ENCODE measurements around the gene CLEC4D.
"Not testable (repeated sequence)": the region's sequence is repeated elsewhere in the genome, so short reads cannot be mapped to it uniquely, and the experiment has no call there.

CLEC4D gene

GRCh38 chr12:8513256-8513655, at the start of gene CLEC4D:
TSS of gene CLEC4D (plus strand) at chr12:8513503. CDS start at chr12:8513733, 230 bp downstream.
- no peak for DNase-seq

- DNase-seq = no peak
Measured at GRCh38 chr12:8465301-8465996, 47.9 kb upstream of the CLEC4D start.

- no peak for DNase-seq
Measured at GRCh38 chr12:8466241-8466640, 47.1 kb upstream of the CLEC4D start.

- DNase-seq = no peak
Measured at GRCh38 chr12:8471090-8471489, 42.2 kb upstream of the CLEC4D start.

- no peak for DNase-seq
Measured at GRCh38 chr12:8475508-8476203, 37.6 kb upstream of the CLEC4D start.

- DNase-seq = no peak
Measured at GRCh38 chr12:8482571-8483061, 30.7 kb upstream of the CLEC4D start.

- DNase-seq = no peak
Measured at GRCh38 chr12:8483079-8483478, 30.2 kb upstream of the CLEC4D start.

GRCh38 chr12:8491646-8492530, 21.4 kb upstream of the CLEC4D start:
- no peak for DNase-seq

- DNase-seq = no peak
Measured at GRCh38 chr12:8493084-8493483, 20.2 kb upstream of the CLEC4D start.

- not testable (repeated sequence) for DNase-seq
Measured at GRCh38 chr12:8495671-8496070, 17.6 kb upstream of the CLEC4D start.

GRCh38 chr12:8496074-8496473, 17.2 kb upstream of the CLEC4D start:
- not testable (repeated sequence) for DNase-seq

GRCh38 chr12:8499616-8500015, 13.7 kb upstream of the CLEC4D start:
- no peak for DNase-seq

GRCh38 chr12:8501720-8502119, 11.6 kb upstream of the CLEC4D start:
- no peak for DNase-seq

- no peak for DNase-seq
Measured at GRCh38 chr12:8504351-8504750, 9.0 kb upstream of the CLEC4D start.

GRCh38 chr12:8507596-8507995, 5.7 kb upstream of the CLEC4D start:
- no peak for DNase-seq

- DNase-seq = no peak
Measured at GRCh38 chr12:8508223-8508622, 5.1 kb upstream of the CLEC4D start.

- DNase-seq = no peak
Measured at GRCh38 chr12:8508910-8509841, 4.1 kb upstream of the CLEC4D start.

GRCh38 chr12:8517971-8518370, 4.7 kb downstream of the CLEC4D start:
- no peak for DNase-seq

- DNase-seq = no peak
Measured at GRCh38 chr12:8519171-8519570, 5.9 kb downstream of the CLEC4D start.

GRCh38 chr12:8527250-8528130, 14.2 kb downstream of the CLEC4D start:
- DNase-seq = no peak

GRCh38 chr12:8532045-8532444, 18.7 kb downstream of the CLEC4D start:
- no peak for DNase-seq
